HG02623 (cell line): ENCODE measurements around the gene PBX3.

Source experiments
- ATAC-seq: cut with Tn5 transposase; IDR thresholded peaks from one replicate; pipeline ENCODE4 v1.9.1; 2021; ENCODE audit warnings: moderate library complexity; ENCODE audit not compliant: unreplicated experiment

Gene PBX3

DNA sequence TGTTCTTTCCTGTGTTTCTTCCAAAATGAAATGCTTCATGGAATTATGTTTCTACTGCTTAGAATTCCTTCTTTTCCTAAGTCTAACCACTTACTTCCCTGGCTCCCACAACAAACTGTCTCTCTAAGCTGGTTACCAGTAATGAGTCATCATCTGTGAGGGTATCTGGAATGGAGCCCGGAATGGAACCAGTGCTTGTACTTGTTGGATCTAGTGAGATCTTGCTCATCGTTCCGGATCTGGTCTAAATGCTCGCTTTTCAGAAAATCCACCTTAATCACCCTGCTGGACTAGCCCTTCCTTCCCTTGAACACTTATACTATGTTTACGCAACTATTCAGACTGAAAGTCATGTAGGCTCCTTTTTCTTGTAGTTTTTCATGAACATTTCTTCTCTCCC is 184.8 kb downstream of the PBX3 start:
- ATAC-seq: no peak

DNA sequence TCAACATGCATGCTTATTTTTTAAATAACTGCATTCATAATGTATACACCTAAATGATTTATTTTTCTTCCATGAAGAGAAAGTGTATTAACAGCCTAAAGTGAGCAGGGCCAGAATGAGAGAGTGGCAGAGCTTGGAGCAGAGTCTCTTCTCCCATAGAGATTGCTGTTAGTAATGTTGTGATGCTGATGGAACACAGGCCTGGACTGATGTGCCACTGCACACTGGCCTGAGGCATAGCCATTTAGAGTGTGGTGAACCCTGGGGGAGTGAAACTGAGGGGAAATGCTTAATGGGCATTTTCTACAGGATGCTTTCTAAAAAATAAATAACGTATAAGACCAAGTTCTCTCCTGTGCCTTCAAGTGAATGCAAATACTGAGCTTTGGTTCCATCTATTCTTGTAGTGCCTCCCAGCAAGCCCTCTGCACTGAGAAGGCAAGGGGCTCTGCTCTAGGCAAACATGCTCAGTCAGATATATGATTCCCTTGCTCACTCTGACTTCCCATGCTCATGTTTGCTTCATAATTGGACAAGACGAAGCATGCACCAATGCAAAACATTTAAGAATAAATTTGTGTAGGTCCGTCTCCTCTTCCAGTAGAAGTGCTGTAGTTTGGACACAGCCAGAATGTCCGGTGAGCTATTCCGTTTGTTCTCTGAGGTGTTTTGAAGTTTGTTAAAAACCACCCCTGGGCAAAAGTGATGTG is 185.7 kb downstream of the PBX3 start:
- no peak for ATAC-seq

DNA sequence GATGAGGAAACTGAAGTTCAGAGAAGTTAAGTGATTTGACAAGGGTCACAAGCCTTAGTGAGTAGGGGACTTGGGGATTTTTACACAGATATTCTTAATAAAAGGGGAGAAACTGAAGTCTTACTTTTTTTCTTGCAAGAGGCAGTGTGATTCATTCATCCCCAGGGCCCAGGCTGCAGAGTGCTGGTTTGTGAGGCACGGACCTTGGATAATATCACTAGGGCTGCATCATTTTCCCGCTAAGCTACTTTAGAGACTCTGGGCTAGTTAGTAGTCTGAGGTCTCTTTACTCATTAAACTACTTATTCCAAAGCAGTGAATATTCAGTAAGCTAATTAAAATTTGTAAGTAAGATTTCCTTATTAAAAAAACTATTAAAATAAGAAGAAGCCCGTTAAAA is 195.0 kb downstream of the PBX3 start:
- ATAC-seq: no peak

DNA sequence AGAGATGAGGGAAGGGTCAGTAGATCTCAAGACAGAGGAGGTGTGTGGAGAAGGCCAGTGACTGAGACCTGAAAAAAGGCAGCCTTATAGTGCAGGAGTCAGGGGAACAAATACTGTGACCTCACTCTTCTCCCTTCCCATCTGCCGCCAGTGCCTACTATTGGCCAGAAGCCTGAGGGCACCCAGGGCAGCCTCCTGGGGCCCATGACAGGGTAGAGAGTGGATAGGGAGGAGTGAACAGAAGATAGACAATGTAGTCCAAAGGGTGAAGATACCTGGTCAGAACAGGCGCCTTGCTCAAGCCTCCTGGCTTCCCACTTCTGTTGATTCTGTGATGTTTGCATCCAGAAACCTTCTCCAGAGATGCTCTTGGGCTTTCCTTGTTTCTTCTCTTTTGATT is 196.7 kb downstream of the PBX3 start:
- ATAC-seq: no peak

DNA sequence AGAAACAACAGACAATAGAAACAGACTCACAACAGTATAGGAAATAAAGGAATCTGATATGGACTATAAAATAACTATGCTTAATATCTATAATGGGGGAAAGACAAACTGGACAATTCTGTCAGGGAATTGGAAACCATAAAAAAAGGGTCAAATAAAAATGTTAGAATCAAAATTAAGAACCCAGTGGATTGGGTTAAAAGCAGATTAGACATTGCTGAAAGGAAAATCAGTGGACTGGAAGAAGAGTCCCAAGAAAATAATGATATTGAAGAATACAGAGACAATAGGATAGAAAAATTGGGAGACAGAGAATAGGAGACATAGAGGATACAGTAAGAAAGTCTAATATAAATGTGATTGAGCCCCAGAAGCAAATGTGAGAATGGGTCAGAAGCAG is 199.2 kb downstream of the PBX3 start:
- ATAC-seq: no peak

DNA sequence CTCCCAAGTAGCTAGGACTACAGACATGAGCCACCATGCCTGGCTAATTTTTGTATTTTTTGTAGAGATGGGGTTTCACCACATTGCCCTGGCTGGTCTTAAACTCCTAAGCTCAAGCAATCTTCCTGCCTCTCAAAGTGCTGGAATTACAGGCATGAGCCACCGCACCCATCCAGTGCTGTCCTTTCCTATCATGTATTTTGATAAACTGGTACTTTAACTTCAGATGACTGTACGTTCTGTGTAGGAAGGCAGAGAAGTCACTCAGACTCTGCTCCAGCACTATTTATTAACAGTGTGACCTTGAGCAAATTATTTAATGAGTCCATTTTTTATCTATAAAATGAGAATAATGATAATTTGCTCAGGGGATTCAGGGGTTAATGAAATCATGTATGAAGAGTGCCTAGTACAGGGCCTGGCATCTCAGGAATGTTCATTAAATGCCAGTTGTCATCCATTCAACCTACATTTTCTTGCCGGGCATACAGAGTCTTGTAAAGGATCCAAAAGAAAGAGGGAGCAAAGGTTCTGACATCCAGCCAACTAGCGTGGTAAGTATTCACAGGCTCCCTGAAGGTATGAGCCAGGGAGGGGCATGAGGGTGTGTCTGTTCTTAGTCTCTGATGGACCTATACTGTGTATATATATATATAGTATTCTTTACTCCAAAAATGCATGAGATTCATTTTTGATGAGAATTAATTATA is 201.9 kb downstream of the PBX3 start:
- ATAC-seq: no peak

DNA sequence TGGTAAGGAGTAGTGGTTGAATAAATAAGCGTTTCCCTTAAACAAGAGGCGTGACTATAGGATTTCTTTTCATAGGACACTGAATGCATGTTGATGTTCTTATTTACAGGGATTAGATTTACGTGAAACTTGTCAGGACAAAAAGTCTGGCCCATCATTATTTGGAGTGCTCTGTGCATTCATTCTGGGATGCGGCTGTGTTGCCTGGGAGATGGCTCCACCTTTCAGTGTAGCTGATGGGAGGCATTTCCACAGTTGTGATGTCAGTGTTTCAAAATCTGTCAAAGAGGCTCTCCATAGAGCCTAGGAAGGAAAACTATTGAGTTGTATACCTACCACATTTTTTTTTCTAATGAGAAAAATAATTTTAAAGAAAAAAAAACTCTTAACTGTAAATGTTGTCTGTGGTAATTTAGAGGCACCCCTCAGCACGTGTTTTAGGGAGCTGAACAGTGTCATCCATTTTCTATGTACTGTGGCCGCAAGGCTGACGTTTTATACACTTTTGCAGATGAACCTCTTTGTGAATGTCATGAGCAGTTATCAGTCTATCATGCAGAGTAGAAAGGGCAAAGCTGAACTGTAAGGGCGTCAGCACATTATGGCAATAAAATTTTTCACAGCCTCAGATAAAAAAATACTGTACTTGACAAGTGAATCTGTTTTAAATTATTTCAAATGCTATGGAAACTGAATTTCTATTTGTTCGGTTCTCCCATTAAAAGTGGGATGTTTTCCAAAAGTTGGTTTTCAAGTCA is 202.7 kb downstream of the PBX3 start:
- no peak for ATAC-seq

DNA sequence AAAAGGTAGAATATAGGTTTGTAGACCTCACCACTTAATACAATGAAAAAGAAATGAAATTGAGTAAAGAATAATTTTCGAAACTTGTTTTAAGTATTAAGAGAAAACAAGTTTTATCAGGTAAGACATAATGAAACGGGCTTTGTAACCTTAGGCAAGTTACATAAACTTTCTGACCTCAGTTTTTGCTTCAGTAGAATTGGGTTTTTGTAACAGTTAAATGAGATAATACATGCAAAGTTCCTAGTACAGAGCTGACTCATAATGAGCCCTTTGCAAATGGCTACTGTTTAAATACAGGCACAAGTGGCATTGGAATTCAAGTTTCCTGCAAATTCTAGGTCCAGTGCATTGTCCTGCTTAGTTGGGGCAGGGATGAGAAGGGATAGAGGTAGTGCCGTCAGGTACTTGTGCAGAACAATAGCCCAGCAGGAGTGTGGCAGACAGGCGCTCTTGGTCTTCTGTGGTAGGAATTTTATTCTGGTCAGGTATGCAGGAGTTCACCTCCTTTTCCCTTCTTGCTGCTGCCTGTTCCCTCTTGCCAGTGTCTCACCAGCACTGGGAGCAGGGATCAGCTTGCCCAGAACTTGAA is 203.8 kb downstream of the PBX3 start:
- ATAC-seq: no peak

DNA sequence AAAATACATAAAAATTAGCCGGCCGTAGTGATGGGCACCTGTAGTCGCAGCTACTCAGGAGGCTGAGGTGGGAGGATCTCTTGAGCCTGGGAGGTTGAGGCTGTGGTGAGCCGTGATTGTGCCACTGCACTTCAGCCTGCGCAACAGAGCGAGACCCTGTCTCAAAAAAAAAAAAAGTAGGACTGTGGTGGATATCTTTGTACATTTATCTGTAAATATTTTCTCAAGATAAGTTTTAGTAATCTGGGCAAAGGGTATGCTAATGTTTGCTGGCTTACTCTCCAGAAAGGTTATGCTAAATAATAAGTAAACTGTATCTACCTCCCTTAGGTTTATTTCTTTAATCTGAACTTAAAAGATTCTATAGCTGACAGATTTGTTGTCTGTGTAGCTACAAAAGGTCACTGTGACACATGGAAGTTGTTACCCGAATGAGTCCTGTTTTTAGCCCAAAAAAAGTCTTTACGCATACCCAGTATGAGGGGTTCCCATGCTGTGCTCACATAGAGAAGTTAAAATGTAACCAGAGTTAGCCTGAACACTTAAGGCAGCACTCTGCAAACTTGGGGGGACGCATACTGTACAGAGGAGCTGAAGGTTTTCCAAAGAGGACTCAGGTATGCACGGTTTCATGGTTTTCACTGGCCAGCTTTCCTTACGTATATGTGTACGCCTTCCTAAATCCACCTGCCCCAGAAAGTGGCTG is 206.3 kb downstream of the PBX3 start:
- no peak for ATAC-seq

DNA sequence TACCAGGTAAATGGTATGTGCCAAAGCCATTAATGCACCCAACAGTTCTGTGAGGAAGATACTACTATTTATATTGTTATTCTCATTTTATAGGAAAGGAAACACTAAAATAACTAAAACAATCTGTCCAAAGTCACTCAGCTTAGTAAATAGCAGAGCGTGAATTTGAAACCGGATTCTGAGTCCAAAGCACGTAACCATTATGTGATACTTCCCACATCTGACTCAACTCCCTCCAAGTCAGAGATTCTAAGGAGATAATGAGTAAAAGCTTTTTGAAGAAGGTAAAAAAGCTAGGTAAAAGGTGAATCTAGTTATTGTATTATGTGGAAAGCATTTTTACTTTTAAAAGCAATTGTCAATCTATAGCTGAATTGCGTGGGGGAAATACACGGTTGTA is 208.9 kb downstream of the PBX3 start:
- no peak for ATAC-seq

DNA sequence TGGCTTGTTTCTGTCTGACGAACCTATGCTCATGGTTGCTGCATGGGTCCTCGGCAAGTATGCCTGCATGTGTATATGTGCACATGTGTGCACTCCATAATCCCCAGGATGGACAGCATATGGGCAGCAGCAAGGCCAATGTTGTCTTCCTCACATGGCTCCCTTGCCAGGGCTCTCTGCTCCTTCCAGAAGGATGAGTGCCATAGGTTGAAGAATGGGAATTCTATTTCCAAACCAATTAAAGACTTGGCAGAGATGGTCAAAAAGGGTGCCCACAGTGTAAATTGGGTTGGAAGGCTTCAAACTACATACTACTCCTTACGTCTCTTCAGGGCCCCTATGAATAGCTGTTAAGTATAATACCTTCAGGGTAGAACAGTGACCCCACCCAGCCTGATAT is 212.1 kb downstream of the PBX3 start:
- no peak for ATAC-seq

DNA sequence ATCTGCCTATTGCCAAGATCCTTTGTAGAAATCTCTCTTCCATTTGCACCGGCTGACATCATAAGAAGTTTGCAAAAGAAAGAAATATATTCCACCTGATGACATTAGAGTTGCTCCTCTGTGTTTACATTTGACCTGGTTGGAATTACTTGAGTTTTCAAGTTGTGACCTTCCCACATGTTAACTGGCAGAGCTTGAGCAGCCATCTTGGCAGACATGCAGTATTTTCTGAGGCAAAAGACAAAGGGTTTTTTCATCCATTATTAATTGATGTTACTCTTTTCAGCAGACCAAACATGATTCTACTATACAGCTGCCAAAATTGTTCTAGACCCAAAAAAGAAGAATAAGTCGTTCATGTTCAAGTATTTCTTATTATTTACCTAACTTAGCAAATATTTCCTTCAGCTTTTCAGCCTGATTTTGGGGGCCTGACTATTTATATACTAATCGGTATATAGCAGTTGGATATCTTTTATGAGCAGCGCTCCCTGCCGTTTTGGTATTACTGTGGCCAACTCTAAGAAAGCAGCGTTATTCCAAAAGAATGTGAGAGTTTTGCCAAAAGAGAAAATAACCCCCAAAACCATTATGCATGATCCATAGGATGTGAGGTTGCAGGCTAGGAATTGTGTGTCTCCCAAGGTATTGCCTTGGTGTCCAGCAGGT is 212.9 kb downstream of the PBX3 start:
- ATAC-seq: no peak

DNA sequence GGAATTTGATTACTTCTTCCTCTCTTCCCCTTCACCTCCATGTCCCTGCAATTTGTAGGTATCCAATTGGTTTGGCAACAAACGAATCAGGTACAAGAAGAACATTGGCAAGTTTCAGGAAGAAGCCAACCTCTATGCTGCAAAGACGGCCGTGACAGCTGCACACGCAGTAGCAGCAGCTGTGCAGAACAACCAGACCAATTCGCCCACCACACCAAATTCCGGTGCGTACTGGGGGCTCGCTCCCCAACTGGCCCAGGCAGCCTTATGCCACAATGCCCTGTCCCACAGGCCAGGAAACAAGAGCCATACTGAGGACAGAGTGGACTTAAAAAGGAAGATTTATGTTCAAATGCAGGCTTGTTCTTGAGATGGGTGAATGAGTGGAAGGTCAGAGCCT is 213.5 kb downstream of the PBX3 start:
- ATAC-seq: no peak

DNA sequence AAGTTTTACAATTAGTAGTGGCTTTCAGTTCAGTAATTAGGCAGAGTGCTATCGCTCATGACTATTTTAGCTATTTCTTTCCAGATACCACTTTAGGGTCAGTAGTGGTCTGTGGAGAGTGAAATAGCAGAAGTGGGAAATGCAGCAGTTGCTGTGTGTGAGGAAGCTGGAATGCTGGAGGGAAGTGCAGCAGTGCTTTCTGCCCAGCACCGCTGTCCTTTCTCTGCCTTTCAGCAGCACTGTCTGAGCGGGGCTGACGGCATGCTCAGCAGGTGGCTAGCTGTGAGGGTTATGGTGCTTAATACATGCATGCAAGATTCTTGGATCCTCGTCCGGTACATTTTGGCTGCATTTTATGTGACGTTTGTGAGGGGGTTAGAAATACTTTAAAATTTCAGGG is 213.9 kb downstream of the PBX3 start:
- no peak for ATAC-seq

DNA sequence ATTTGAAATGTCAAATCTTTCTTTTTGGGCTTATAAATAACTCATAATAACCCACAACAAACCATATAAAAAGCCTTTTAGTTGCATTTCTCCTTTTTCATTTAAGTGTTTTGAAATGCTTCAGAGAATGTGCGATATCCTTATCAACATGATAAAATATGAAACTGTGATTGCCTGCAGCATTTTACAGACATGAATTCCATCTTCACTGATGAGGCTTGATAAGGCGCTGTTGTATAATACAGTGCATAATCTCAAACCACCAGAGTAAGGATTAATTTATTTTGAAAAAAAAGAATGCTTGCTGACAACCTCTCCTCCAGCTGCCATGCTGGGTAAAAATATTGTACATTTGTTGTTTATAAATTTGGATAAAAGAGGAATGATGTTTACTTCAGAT is 216.8 kb downstream of the PBX3 start:
- ATAC-seq: no peak

DNA sequence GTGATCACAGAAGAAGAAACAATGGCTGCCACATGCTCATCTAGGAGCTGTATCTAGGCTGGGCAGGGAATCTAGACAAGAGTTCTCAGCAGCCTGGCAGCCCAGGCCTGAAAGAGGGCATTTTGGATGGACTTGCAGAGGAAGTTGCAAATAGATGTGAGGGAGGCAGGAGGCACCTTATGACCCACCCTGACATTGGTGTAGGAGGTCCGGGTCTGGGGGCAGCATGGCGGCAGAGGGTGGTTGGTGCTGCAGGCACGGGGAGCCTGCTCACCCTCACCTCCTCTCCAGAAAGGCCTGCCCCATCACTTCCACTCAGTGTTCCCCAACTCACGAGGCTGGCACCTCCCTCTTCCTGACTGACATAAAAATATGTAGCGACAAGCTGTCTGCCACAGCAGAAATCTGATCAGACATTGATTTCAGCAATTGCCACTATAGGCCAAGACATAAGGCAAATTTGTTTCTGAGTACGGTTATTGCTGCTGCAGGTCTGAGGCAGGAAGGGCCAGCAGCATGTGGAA is 217.6 kb downstream of the PBX3 start:
- no peak for ATAC-seq

DNA sequence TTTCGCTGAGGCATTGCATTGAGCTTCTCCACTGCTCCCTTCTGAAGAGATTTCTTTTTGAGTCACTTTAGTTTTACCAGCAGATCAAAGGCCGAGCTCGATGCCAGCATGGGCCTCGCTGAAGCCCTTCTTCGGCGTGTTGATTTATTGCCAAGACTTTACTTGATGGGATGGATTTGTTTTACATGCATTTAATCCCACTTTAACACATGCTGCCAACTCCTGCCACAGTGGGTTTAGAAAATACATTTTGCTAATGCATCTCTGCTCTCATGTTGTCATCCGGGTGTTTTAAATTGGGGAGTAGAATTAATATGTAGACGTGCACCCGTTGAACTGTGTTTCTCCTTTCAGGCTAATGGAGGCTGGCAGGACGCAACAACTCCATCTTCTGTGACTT is 218.3 kb downstream of the PBX3 start:
- ATAC-seq: no peak

DNA sequence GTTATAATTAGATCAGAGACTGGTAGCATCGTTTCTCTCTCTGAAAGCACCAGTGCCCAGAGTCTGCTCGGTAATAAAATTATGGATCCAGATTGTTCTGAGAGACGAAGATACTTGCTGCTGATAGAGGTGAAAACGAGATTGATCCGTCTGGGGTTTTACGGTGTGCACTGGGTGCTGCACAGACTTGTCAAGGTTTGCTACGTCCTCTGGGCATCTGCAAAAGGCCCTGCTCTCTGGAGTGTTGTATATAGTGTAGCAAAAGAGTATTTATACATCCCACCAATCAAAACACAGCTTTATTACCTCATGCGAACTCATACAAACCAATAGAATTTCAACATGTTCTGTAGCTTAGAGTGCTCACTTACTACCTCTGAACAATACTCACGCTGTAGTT is 219.3 kb downstream of the PBX3 start:
- ATAC-seq: no peak

DNA sequence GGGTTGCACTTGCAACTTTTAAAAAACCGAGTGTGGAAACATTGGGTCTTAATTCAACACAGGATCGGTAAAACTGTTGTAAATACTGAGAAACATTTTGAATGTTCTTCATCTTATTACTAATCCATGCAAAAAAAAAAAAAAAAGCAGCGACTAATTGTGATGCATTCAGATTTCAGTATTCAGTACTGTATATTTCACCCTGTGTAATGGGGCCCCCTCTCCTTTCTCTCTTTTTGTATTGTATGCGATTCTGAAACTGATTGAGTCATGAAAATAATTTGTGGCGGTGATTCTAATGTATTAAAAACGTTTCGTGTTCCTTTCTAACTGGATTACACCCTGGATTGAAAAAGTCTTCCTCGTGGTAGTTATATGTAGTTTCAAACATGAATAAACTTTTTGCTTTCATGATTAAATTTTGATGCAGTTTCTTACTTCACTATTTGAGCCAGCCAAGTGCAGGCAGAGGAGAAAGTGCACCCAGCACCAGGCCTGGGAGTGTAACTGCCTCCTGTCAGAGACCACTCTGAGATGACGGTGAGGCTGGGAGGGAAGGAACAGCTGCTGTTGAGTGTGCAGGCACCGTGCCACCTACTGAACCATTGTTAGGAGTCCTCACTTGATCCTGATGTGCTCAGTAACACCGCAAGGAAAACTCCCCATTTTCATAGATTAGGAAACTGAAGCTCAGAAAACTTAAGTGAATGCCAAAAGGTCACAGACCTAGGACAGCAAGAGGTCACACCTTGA is 220.0 kb downstream of the PBX3 start:
- no peak for ATAC-seq
